CD4-positive, alpha-beta T cell (primary cell): ENCODE measurements around the gene ZEB2. TPM values are rescaled to one million over a fixed set of nuclear protein-coding genes. Genes with fewer than 3 reads are reported as not detected.

Experiments
- ATAC-seq: fragments of 200-7000 bp; cut with Tn5 transposase; one replicate; pipeline ENCODE4 v1.10.0; 2022; ENCODE audit warnings: mild to moderate bottlenecking; ENCODE audit not compliant: poor library complexity
- CTCF ChIA-PET: fragments of 350-600 bp; sonication (Branson Sonifier 250); formaldehyde crosslinking; loops from one replicate; lab custom pipeline; 2021; ENCODE audit warnings: antibody characterized with exemption, inconsistent platforms; lab: Charles Lee
- POLR2A ChIA-PET: fragments of 350-600 bp; sonication (Branson Sonifier 250); formaldehyde crosslinking; loops from one replicate; lab custom pipeline; 2021; ENCODE audit warnings: antibody characterized with exemption, inconsistent platforms; lab: Charles Lee
- DNase-seq, 14 experiments: peaks; one replicate each; pipeline ENCODE4 v3.0.0-alpha.2; 2013 to 2020; ENCODE audit warnings: mixed read lengths in 2 of 14
- H3K27ac ChIP-seq, 2 donors: one replicate each; pipeline versions ENCODE4 v1.5.1 to v1.7.0; 2013; ENCODE audit warnings: low read length in 2 of 2, low read depth in 1 of 2, mild to moderate bottlenecking in 1 of 2
- H3K27me3 ChIP-seq, 2 experiments: 1 replicate in 1 of 2; 2 replicates in 1 of 2; pipeline versions ENCODE4 v1.6.1 to v1.7.0; 2013; ENCODE audit warnings: low read length in 2 of 2, control low read depth in 1 of 2, mild to moderate bottlenecking in 1 of 2, moderate library complexity in 1 of 2; ENCODE audit not compliant: insufficient read depth in 2 of 2, control insufficient read depth in 1 of 2
- H3K36me3 ChIP-seq: one replicate; pipeline ENCODE4 v1.6.1; 2013; ENCODE audit warnings: low read length, control low read depth; ENCODE audit not compliant: insufficient read depth
- H3K4me1 ChIP-seq: one replicate; pipeline ENCODE4 v1.6.1; 2013; ENCODE audit warnings: low read length, control low read depth; ENCODE audit not compliant: insufficient read depth
- H3K4me3 ChIP-seq: one replicate; pipeline ENCODE4 v1.5.1; 2013; ENCODE audit warnings: mild to moderate bottlenecking, low read length, moderate library complexity
- H3K9me3 ChIP-seq, 2 experiments: 1 replicate in 1 of 2; 2 replicates in 1 of 2; pipeline versions ENCODE4 v1.6.1 to v1.7.0; 2013; ENCODE audit warnings: low read length in 2 of 2, mild to moderate bottlenecking in 2 of 2, control low read depth in 1 of 2, moderate library complexity in 1 of 2; ENCODE audit not compliant: control insufficient read depth in 1 of 2, insufficient read depth in 1 of 2
- H3K27ac Mint-ChIP-seq: one replicate; pipeline ENCODE4 v1.8.0; 2020; ENCODE audit warnings: mixed read lengths
- H3K27me3 Mint-ChIP-seq: one replicate; pipeline ENCODE4 v1.8.0; 2021; ENCODE audit warnings: mixed read lengths
- H3K36me3 Mint-ChIP-seq: one replicate; pipeline ENCODE4 v1.8.0; 2021; ENCODE audit warnings: low read depth, mixed read lengths
- H3K4me1 Mint-ChIP-seq: one replicate; pipeline ENCODE4 v1.8.0; 2021; ENCODE audit warnings: low read depth, mixed read lengths
- H3K4me3 Mint-ChIP-seq: one replicate; pipeline ENCODE4 v1.8.0; 2020; ENCODE audit warnings: mild to moderate bottlenecking, mixed read lengths
- H3K9me3 Mint-ChIP-seq: one replicate; pipeline ENCODE4 v1.8.0; 2020; ENCODE audit warnings: mixed read lengths
- CTCF ChIP-seq: fragments of 200-600 bp; IDR thresholded peaks from one replicate; pipeline ENCODE4 v1.8.0; 2022; ENCODE audit warnings: antibody characterized with exemption, mild to moderate bottlenecking
- intact Hi-C, 2 experiments: fragments of 100-400 bp; cut with DNase I in 1 of 2; cut with micrococcal nuclease in 1 of 2; formaldehyde crosslinking; loops; one replicate each; pipeline versions ENCODE4 v1.15.1 to v1.9.0; 2023 to 2025; cut with DNase I, micrococcal nuclease
- total RNA-seq, 174 experiments: library from RNA in 2 of 174; stranded (reverse) in 2 of 174; gene quantifications; one replicate each; pipeline ENCODE4 v1.2.3 and lab custom pipeline; 2021 to 2026

ZEB2 gene
- total RNA-seq, 2 experiments from 2014 or later = 12.3 to 13.4 TPM

- ChIA-PET POLR2A (no interaction called here), CTCF (no interaction called here)
- Histone ChIP-seq H3K27ac (no peak overlapping the region), H3K27me3 (no peaks in the 10 kb centered on the region), H3K4me3 (no peak overlapping the region), H3K36me3 (no peaks in the 10 kb centered on the region), H3K9me3 (no peaks in the 10 kb centered on the region), H3K4me1 (no peaks in the 10 kb centered on the region)
- H3K27me3 Mint-ChIP-seq = peaks cover 6% of the 10 kb centered on the region
- H3K36me3 Mint-ChIP-seq = no peaks in the 10 kb centered on the region
- H3K4me3 Mint-ChIP-seq = no peak overlapping the region
- H3K27ac Mint-ChIP-seq = no peak overlapping the region
- H3K4me1 Mint-ChIP-seq = no peaks in the 10 kb centered on the region
- H3K9me3 Mint-ChIP-seq = no peaks in the 10 kb centered on the region
- no peak for DNase-seq
- intact Hi-C loops = no loop called here
- ATAC-seq = no peak
- TF ChIP-seq CTCF = no peak
Measured at GRCh38 chr2:144545787-144546186, 25.9 kb upstream of the ZEB2 start.

GRCh38 chr2:144544053-144544452, 24.1 kb upstream of the ZEB2 start:
- TF ChIP-seq CTCF = no peak
- Histone ChIP-seq H3K27me3 (no peaks in the 10 kb centered on the region), H3K4me1 (no peaks in the 10 kb centered on the region), H3K36me3 (no peaks in the 10 kb centered on the region), H3K9me3 (no peaks in the 10 kb centered on the region), H3K27ac (no peak overlapping the region), H3K4me3 (no peak overlapping the region)
- no peak for ATAC-seq
- no peak for DNase-seq
- intact Hi-C loops = no loop called here
- no peak overlapping the region for H3K4me3 Mint-ChIP-seq
- no peak overlapping the region for H3K27ac Mint-ChIP-seq
- no peaks in the 10 kb centered on the region for H3K9me3 Mint-ChIP-seq
- no peaks in the 10 kb centered on the region for H3K36me3 Mint-ChIP-seq
- CTCF ChIA-PET = no interaction called here
- peaks cover 6% of the 10 kb centered on the region for H3K27me3 Mint-ChIP-seq
- no peaks in the 10 kb centered on the region for H3K4me1 Mint-ChIP-seq
- POLR2A ChIA-PET = no interaction called here

GRCh38 chr2:144541396-144541795, 21.5 kb upstream of the ZEB2 start:
- no peak for TF ChIP-seq CTCF
- ATAC-seq = no peak
- H3K9me3 Mint-ChIP-seq = no peaks in the 10 kb centered on the region
- H3K4me1 Mint-ChIP-seq = no peaks in the 10 kb centered on the region
- Histone ChIP-seq H3K27me3 (no peaks in the 10 kb centered on the region), H3K27ac (no peak overlapping the region), H3K4me1 (no peaks in the 10 kb centered on the region), H3K36me3 (no peaks in the 10 kb centered on the region), H3K4me3 (no peak overlapping the region), H3K9me3 (no peaks in the 10 kb centered on the region)
- no peak for DNase-seq
- H3K4me3 Mint-ChIP-seq = no peak overlapping the region
- H3K36me3 Mint-ChIP-seq = no peaks in the 10 kb centered on the region
- H3K27ac Mint-ChIP-seq = no peak overlapping the region
- intact Hi-C loops = no loop called here
- POLR2A ChIA-PET = interaction anchor here (0.6 kb wide), 1 partner anchor 23 kb away, joined by 5 read pairs; no protein-coding TSS in a partner anchor
- H3K27me3 Mint-ChIP-seq = peaks cover 5% of the 10 kb centered on the region
- CTCF ChIA-PET = no interaction called here
